ENCODE measurements around the gene ARHGEF7.

GRCh38 chr13:111275382-111275781 is 160.3 kb downstream of the ARHGEF7 start:
- TF ChIP-seq, protein P1, sequence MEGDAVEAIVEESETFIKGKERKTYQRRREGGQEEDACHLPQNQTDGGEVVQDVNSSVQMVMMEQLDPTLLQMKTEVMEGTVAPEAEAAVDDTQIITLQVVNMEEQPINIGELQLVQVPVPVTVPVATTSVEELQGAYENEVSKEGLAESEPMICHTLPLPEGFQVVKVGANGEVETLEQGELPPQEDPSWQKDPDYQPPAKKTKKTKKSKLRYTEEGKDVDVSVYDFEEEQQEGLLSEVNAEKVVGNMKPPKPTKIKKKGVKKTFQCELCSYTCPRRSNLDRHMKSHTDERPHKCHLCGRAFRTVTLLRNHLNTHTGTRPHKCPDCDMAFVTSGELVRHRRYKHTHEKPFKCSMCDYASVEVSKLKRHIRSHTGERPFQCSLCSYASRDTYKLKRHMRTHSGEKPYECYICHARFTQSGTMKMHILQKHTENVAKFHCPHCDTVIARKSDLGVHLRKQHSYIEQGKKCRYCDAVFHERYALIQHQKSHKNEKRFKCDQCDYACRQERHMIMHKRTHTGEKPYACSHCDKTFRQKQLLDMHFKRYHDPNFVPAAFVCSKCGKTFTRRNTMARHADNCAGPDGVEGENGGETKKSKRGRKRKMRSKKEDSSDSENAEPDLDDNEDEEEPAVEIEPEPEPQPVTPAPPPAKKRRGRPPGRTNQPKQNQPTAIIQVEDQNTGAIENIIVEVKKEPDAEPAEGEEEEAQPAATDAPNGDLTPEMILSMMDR (conservative IDR thresholded peaks at IDR 0.05 in 1 of 2, IDR thresholded peaks at IDR 0.05 in 1 of 2; ENCODE audit: extremely low read depth in 1 of 2, insufficient read depth in 1 of 2, low read depth in 1 of 2, low read length in 2 of 2) = no peak
- TF ChIP-seq EZH2 (IDR thresholded peaks at IDR 0.05; ENCODE audit: borderline replicate concordance, low read length) = no peak
